Measurements from ENCODE around the gene TRAPPC2. TPM values are rescaled to one million over a fixed set of nuclear protein-coding genes. Genes with fewer than 3 reads are reported as not detected.

TRAPPC2 gene
- total and polyA plus RNA-seq, 4 donors = 6.5 to 18.5 (median 15.3) TPM

DNA sequence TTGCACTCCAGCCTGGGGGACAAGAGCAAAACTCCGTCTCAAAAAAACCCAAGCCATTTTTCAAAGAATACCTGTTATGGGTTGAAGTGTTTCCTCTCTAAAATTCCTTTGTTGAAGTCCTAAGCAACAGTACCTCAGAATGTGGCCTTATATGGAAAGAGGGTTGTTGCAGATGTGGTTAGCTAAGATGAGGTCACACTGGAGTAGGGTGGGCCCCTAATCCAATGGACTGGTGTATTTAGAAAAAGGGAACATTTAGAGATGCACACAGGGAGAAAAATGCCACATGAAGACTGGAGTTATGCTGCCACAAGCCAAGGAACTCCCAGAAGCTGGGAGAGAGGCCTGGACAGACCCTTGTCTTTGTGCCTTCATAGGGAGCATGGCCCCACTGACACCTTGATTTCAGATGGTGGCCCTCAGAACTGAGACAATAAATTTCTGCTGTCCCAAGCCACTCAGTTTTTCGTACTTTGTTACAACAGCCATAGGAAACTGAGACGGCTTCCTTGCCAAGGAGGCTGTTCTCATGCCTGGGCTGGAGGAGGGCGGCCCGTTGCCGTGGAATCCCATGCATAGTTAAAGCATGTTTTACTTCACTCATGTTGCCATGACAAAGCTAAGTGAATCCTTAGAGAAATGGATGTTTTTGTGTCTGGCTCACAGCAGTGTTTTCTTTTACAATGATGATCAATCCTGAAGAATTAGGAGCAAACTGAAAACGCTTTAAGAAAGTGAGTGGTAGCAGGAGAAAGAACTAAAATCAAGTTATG is 16.5 kb downstream of the TRAPPC2 start:
- H3K9me3 ChIP-seq (ENCODE audit: control insufficient read depth, low read length) = no peaks in the 10 kb centered on the region
- ATAC-seq (ENCODE audit: low FRiP score) (peak; percentile 60), DNase-seq (peak; percentile 53 to 80)
- peaks cover 0 to 3% of the 10 kb centered on the region in 2 donors for H3K4me1 ChIP-seq (ENCODE audit: control insufficient read depth in 1 of 2, insufficient read depth in 2 of 2, low read length in 2 of 2)
- no peaks in the 10 kb centered on the region for H3K27me3 ChIP-seq (ENCODE audit: control insufficient read depth in 1 of 2, insufficient read depth in 2 of 2, low read length in 1 of 2)
- intact Hi-C loops (cut with DNase I) = no loop called here
- no peak overlapping the region for H3K4me3 ChIP-seq (ENCODE audit: low read length in 2 of 2)
- 14 to 52% methylated on average over 7 of the region's 7 CpGs for WGBS, 2 donors
- H3K36me3 ChIP-seq (ENCODE audit: control insufficient read depth in 1 of 2, insufficient read depth in 2 of 2, low read length in 1 of 2) = peaks cover 4 to 5% of the 10 kb centered on the region in 2 donors
- H3K27ac ChIP-seq (ENCODE audit: low read depth in 1 of 2, low read length in 2 of 2) = peak overlapping the region in 1 of 2 donors; percentile 51

DNA sequence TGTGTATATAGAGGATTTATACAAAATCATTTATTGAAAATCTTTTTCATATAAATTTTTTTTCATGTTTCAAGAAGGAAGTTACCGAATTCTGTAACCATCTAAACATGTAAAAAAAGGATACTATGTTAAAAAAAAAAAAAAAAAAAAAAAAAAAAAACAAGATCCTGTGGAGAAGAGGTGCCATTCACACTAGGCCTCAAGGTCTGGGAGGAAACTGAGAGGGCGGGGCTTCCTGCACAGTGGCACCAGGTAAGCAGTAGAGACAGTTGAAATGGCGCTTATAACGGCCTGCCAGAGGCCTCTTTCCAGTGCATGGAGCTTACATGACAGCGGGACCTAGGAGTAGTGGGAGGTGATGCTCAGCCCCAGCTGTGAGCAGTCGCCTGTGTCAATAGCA is 17.5 kb downstream of the TRAPPC2 start:
- Histone ChIP-seq H3K9me3 (ENCODE audit: control insufficient read depth, low read length) (no peaks in the 10 kb centered on the region), H3K36me3 (ENCODE audit: control insufficient read depth in 1 of 2, insufficient read depth in 2 of 2, low read length in 1 of 2) (peaks cover 4 to 5% of the 10 kb centered on the region in 2 donors), H3K27ac (ENCODE audit: low read depth in 1 of 2, low read length in 2 of 2) (no peak overlapping the region), H3K27me3 (ENCODE audit: control insufficient read depth in 1 of 2, insufficient read depth in 2 of 2, low read length in 1 of 2) (no peaks in the 10 kb centered on the region), H3K4me1 (ENCODE audit: control insufficient read depth in 1 of 2, insufficient read depth in 2 of 2, low read length in 2 of 2) (peaks cover 0 to 3% of the 10 kb centered on the region in 2 donors), H3K4me3 (ENCODE audit: low read length in 2 of 2) (no peak overlapping the region)
- 91 to 94% methylated on average over 6 of the region's 6 CpGs for WGBS, 2 donors
- intact Hi-C loops (cut with DNase I) = no loop called here
- ATAC-seq (ENCODE audit: low FRiP score) = no peak
- DNase-seq = no peak

DNA sequence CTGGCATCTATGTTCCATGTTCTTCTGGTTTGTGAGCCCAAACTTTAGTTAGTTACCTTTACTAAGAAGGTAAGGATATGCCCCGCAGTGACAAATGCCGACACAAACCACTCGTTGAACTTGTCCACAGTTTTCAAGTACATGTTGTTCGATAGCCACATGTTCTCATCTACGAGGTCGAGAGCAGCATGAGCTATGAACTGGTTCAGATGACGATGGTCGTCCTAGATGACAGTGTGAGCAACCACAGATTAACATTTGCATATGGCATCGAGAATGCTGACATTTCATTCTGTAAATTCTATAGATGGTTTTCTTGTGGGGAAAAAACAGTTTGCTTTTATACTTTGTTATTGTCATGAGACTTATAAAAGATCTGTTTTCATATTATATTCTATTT is 18.0 kb downstream of the TRAPPC2 start:
- Histone ChIP-seq H3K36me3 (ENCODE audit: control insufficient read depth in 1 of 2, insufficient read depth in 2 of 2, low read length in 1 of 2) (peaks cover 4 to 5% of the 10 kb centered on the region in 2 donors), H3K27ac (ENCODE audit: low read depth in 1 of 2, low read length in 2 of 2) (no peak overlapping the region), H3K27me3 (ENCODE audit: control insufficient read depth in 1 of 2, insufficient read depth in 2 of 2, low read length in 1 of 2) (no peaks in the 10 kb centered on the region), H3K4me1 (ENCODE audit: control insufficient read depth in 1 of 2, insufficient read depth in 2 of 2, low read length in 2 of 2) (peaks cover 0 to 3% of the 10 kb centered on the region in 2 donors), H3K4me3 (ENCODE audit: low read length in 2 of 2) (no peak overlapping the region), H3K9me3 (ENCODE audit: control insufficient read depth, low read length) (no peaks in the 10 kb centered on the region)
- 91 to 96% methylated on average over 9 of the region's 9 CpGs for WGBS, 2 donors
- DNase-seq (no peak), ATAC-seq (ENCODE audit: low FRiP score) (no peak)
- intact Hi-C loops (cut with DNase I) = no loop called here

DNA sequence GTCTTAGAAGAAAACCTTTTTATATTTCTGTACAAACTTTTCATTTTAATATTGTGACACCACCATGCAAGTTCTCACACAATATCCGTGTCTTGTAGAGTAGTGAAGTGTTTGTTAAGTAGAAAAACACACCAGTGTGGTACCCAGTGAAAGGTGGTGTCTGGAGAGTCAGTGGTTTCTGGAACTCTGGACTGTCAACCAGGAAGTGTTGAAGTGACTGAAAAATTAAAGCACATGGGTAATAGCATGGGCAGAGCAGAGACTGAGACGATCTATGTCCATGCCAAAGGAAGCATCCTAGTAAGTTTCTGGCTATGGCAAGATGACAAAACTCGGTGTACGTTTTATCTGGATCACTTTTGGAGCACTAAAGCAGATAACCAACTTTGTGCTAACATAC is 23.3 kb downstream of the TRAPPC2 start:
- peaks cover 0 to 1% of the 10 kb centered on the region in 2 donors for H3K36me3 ChIP-seq (ENCODE audit: control insufficient read depth in 1 of 2, insufficient read depth in 2 of 2, low read length in 1 of 2)
- no peaks in the 10 kb centered on the region for H3K4me1 ChIP-seq (ENCODE audit: control insufficient read depth in 1 of 2, insufficient read depth in 2 of 2, low read length in 2 of 2)
- no peak for DNase-seq
- 44 to 57% methylated on average over 4 of the region's 4 CpGs for WGBS, 2 donors
- no peaks in the 10 kb centered on the region for H3K9me3 ChIP-seq (ENCODE audit: control insufficient read depth, low read length)
- H3K4me3 ChIP-seq (ENCODE audit: low read length in 2 of 2) = no peak overlapping the region
- intact Hi-C loops (cut with DNase I) = no loop called here
- H3K27me3 ChIP-seq (ENCODE audit: control insufficient read depth in 1 of 2, insufficient read depth in 2 of 2, low read length in 1 of 2) = no peaks in the 10 kb centered on the region
- ATAC-seq (ENCODE audit: low FRiP score) = no peak
- H3K27ac ChIP-seq (ENCODE audit: low read depth in 1 of 2, low read length in 2 of 2) = no peak overlapping the region

DNA sequence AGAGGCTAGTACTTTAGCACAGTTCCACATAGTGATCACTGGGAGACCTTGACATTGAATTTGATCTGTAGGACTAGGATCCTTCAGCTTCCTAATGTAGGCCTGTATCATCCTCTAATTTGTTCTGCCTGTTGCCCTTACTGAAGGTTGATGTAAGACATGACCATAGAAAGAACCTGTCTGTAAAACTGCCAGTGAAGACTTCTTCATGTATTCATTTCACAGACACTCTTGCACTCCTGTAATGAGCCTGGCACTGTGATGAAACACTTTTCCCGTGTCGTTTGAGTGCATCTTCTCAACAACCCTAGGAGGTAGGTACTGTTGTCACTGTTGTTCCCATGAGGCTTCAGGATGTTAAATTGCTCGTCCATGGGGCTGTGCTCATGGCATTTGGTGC is 30.8 kb downstream of the TRAPPC2 start:
- H3K9me3 ChIP-seq (ENCODE audit: control insufficient read depth, low read length) = no peaks in the 10 kb centered on the region
- no peak for ATAC-seq (ENCODE audit: low FRiP score)
- WGBS, 2 donors = 36 to 70% methylated on average over 3 of the region's 3 CpGs
- peaks cover 0 to 2% of the 10 kb centered on the region in 2 donors for H3K4me1 ChIP-seq (ENCODE audit: control insufficient read depth in 1 of 2, insufficient read depth in 2 of 2, low read length in 2 of 2)
- DNase-seq = no peak
- no peak overlapping the region for H3K27ac ChIP-seq (ENCODE audit: low read depth in 1 of 2, low read length in 2 of 2)
- no peak overlapping the region for H3K4me3 ChIP-seq (ENCODE audit: low read length in 2 of 2)
- H3K36me3 ChIP-seq (ENCODE audit: control insufficient read depth in 1 of 2, insufficient read depth in 2 of 2, low read length in 1 of 2) = no peaks in the 10 kb centered on the region
- no peaks in the 10 kb centered on the region for H3K27me3 ChIP-seq (ENCODE audit: control insufficient read depth in 1 of 2, insufficient read depth in 2 of 2, low read length in 1 of 2)
- intact Hi-C loops (cut with DNase I) = no loop called here

DNA sequence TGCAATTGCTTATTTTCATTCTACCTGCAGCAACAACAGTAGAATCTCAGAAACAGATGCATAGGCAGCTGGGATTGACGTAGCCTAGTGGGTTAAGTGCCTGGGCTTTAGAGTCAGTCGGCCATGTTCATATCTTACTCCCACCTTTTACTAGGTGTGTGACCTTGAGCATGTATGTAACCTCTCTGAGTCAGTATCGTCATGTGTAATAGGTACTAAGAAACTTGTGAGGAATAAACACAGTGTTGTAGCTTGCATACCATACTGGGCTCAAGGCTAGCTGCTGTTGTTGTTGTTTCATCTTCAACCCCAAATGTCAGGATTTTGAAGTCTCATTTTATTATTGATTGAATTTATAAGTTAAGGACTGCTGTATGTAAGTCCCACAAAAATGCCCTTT is 31.3 kb downstream of the TRAPPC2 start:
- Histone ChIP-seq H3K4me1 (ENCODE audit: control insufficient read depth in 1 of 2, insufficient read depth in 2 of 2, low read length in 2 of 2) (peaks cover 2% of the 10 kb centered on the region in 2 donors), H3K4me3 (ENCODE audit: low read length in 2 of 2) (no peak overlapping the region), H3K27ac (ENCODE audit: low read depth in 1 of 2, low read length in 2 of 2) (no peak overlapping the region), H3K36me3 (ENCODE audit: control insufficient read depth in 1 of 2, insufficient read depth in 2 of 2, low read length in 1 of 2) (no peaks in the 10 kb centered on the region), H3K27me3 (ENCODE audit: control insufficient read depth in 1 of 2, insufficient read depth in 2 of 2, low read length in 1 of 2) (no peaks in the 10 kb centered on the region), H3K9me3 (ENCODE audit: control insufficient read depth, low read length) (no peaks in the 10 kb centered on the region)
- 82 to 87% methylated on average over 3 of the region's 3 CpGs for WGBS, 2 donors
- DNase-seq (no peak), ATAC-seq (ENCODE audit: low FRiP score) (no peak)
- intact Hi-C loops (cut with DNase I) = no loop called here

DNA sequence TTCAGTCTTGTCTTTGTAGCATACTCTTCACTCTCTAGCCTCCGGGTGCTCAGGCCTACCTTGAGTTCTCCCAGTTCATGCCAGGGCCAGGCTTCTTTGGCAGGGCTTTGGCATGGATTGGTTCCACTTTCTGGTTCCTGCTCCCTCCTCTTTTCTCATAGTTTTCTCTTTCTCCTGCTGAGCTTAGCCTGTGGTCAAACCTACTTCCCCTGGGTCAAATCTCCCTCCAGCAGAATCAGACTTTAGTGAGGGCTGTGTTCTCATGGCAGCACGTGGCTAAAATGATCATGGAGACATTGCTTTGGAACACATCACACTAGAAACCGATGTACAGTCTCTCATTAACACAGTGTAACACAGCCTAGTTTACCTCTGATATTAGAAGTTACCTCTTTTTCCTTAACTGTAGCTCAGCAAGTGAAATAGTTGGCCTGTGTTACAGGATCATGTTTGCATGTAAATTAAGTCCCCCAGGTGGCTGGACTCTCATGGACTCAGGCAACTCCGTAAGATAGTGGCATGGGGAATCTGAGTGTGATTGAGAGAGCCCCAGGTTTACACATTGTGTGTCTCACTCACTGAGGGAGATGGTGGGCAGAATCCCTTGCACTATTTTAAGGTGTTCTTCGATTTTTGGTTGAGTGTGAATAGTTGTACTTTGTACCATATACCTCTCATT is 32.2 kb downstream of the TRAPPC2 start:
- no peaks in the 10 kb centered on the region for H3K36me3 ChIP-seq (ENCODE audit: control insufficient read depth in 1 of 2, insufficient read depth in 2 of 2, low read length in 1 of 2)
- H3K27me3 ChIP-seq (ENCODE audit: control insufficient read depth in 1 of 2, insufficient read depth in 2 of 2, low read length in 1 of 2) = no peaks in the 10 kb centered on the region
- no peak overlapping the region for H3K4me3 ChIP-seq (ENCODE audit: low read length in 2 of 2)
- ATAC-seq (ENCODE audit: low FRiP score) (no peak), DNase-seq (no peak)
- WGBS, 2 donors = 70 to 75% methylated on average over 5 of the region's 5 CpGs
- peaks cover 2% of the 10 kb centered on the region in 2 donors for H3K4me1 ChIP-seq (ENCODE audit: control insufficient read depth in 1 of 2, insufficient read depth in 2 of 2, low read length in 2 of 2)
- intact Hi-C loops (cut with DNase I) = no loop called here
- no peak overlapping the region for H3K27ac ChIP-seq (ENCODE audit: low read depth in 1 of 2, low read length in 2 of 2)
- H3K9me3 ChIP-seq (ENCODE audit: control insufficient read depth, low read length) = no peaks in the 10 kb centered on the region

DNA sequence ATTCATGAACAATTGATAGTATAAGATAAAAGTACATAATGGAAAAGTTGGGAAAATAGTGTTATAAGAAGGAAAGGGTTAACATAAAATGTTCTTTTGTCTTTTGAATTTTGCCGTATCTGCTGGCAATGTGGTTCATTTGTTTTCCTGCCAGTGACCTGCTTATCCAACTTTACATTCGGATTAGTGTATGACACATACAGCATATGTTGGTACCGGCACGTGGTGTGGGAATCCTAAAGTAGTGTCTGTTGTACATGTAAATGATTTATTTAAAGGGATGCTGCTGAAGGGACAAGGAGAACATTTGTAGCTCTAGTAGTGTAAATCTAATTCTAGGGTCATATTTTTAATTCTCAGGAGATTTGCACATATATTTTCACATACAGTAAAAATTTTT is 34.0 kb downstream of the TRAPPC2 start:
- no peak overlapping the region for H3K27ac ChIP-seq (ENCODE audit: low read depth in 1 of 2, low read length in 2 of 2)
- WGBS, 2 donors = 34 to 57% methylated on average over 4 of the region's 4 CpGs
- DNase-seq = no peak
- intact Hi-C loops (cut with DNase I) = no loop called here
- ATAC-seq (ENCODE audit: low FRiP score) = no peak
- no peaks in the 10 kb centered on the region for H3K9me3 ChIP-seq (ENCODE audit: control insufficient read depth, low read length)
- no peaks in the 10 kb centered on the region for H3K27me3 ChIP-seq (ENCODE audit: control insufficient read depth in 1 of 2, insufficient read depth in 2 of 2, low read length in 1 of 2)
- H3K4me3 ChIP-seq (ENCODE audit: low read length in 2 of 2) = no peak overlapping the region
- no peaks in the 10 kb centered on the region for H3K36me3 ChIP-seq (ENCODE audit: control insufficient read depth in 1 of 2, insufficient read depth in 2 of 2, low read length in 1 of 2)
- peaks cover 2 to 13% of the 10 kb centered on the region in 2 donors for H3K4me1 ChIP-seq (ENCODE audit: control insufficient read depth in 1 of 2, insufficient read depth in 2 of 2, low read length in 2 of 2)
